Smooth muscle cell (in vitro differentiated cells): ENCODE measurements around the gene NOX3. TPM values are rescaled to one million over a fixed set of nuclear protein-coding genes. Genes with fewer than 3 reads are reported as not detected.

Experiments
- DNase-seq: peaks from one replicate; lab custom pipeline; 2025; ENCODE audit not compliant: unreplicated experiment; lab: John Stamatoyannopoulos, UW
- H2AFZ ChIP-seq: fragments of 200-600 bp; sonication (generic); 2 replicates; pipeline ENCODE4 v1.6.0; 2016; ENCODE audit warnings: antibody characterized with exemption, low read depth, mild to moderate bottlenecking
- H3F3A ChIP-seq: fragments of 200-600 bp; sonication (generic); 2 replicates; pipeline ENCODE4 v1.6.0; 2017; ENCODE audit warnings: antibody characterized with exemption, low read depth
- H3K27ac ChIP-seq: fragments of 200-600 bp; sonication (generic); 2 replicates; pipeline ENCODE4 v1.5.1; 2016; ENCODE audit warnings: low read depth, mild to moderate bottlenecking
- H3K27me3 ChIP-seq: fragments of 200-600 bp; sonication (generic); 2 replicates; pipeline ENCODE4 v1.6.1; 2016; ENCODE audit warnings: low read depth, mild to moderate bottlenecking
- H3K36me3 ChIP-seq: fragments of 200-600 bp; sonication (generic); 2 replicates; pipeline ENCODE4 v1.5.1; 2016; ENCODE audit warnings: low read depth
- H3K4me1 ChIP-seq: fragments of 200-600 bp; sonication (generic); 2 replicates; pipeline ENCODE4 v1.5.1; 2016; ENCODE audit warnings: low read depth
- H3K4me2 ChIP-seq: fragments of 200-600 bp; sonication (generic); 2 replicates; pipeline ENCODE4 v1.6.0; 2016; ENCODE audit warnings: mild to moderate bottlenecking
- H3K4me3 ChIP-seq: fragments of 200-600 bp; sonication (generic); 2 replicates; pipeline ENCODE4 v1.5.1; 2016; ENCODE audit warnings: mild to moderate bottlenecking
- H3K79me2 ChIP-seq: fragments of 200-600 bp; sonication (generic); 2 replicates; pipeline ENCODE4 v1.6.0; 2016; ENCODE audit warnings: low read depth, mild to moderate bottlenecking
- H3K9ac ChIP-seq: fragments of 200-600 bp; sonication (generic); 2 replicates; pipeline ENCODE4 v1.6.0; 2016; ENCODE audit warnings: low read depth
- H3K9me3 ChIP-seq: fragments of 200-600 bp; sonication (generic); replicated peaks from 2 replicates; pipeline ENCODE4 v1.5.1; 2016; ENCODE audit warnings: low read depth
- H4K20me1 ChIP-seq: fragments of 200-600 bp; sonication (generic); 2 replicates; pipeline ENCODE4 v1.6.0; 2016; ENCODE audit warnings: low read depth
- WGBS: methylation state at CpG from one replicate; pipeline ENCODE4 v1.1.7; 2016; ENCODE audit warnings: low lambda C conversion rate; 5-methylcytosine and 5-hydroxymethylcytosine counted together
- polyA plus RNA-seq: library from polyadenylated mRNA; unstranded; fragments of >200 nt; fragmentation: Nextera tagmentation; extraction: Ambion mirVana; gene quantifications from 2 replicates; pipeline ENCODE4 v1.2.1, GENCODE V29; 2016
- total RNA-seq: library from RNA; depleted of rRNA; stranded (reverse); fragments of >200 nt; gene quantifications from 2 replicates; pipeline ENCODE4 v1.2.3, GENCODE V29; 2014
- TF ChIP-seq, protein P1 (sequence below): fragments of 200-600 bp; sonication (generic); IDR thresholded peaks from 2 replicates; pipeline ENCODE4 v1.5.1; 2017; ENCODE audit warnings: borderline replicate concordance, mild to moderate bottlenecking, antibody characterized with exemption; ENCODE audit not compliant: insufficient read depth, poor library complexity, severe bottlenecking

NOX3 gene
- total and polyA plus RNA-seq, 2 experiments from 2014 or later = not detected

DNA sequence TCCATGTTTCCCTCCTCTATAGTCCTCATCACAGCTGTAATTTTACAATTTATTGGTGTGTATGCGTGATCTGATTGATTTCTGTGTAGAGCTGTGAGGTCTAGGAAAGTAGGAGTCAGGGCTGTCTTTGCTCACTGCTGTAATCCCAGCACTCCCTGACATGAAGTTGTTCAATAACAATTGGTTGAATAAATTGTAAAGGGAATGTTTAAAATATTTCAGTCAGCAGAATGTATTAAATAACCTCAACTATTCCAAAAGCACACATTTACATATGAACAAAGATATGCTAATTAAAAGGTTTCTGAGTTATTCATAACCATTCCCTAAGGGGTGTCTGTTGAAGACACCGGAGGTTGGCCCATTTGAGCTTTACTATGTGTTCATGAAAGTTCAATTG lies 31.5 kb downstream of the NOX3 start:
- peaks cover 4% of the 10 kb centered on the region for H3K4me1 ChIP-seq
- no peaks in the 10 kb centered on the region for H3K27me3 ChIP-seq
- H3K79me2 ChIP-seq = no peaks in the 10 kb centered on the region
- DNase-seq = no peak
- TF ChIP-seq, protein P1, sequence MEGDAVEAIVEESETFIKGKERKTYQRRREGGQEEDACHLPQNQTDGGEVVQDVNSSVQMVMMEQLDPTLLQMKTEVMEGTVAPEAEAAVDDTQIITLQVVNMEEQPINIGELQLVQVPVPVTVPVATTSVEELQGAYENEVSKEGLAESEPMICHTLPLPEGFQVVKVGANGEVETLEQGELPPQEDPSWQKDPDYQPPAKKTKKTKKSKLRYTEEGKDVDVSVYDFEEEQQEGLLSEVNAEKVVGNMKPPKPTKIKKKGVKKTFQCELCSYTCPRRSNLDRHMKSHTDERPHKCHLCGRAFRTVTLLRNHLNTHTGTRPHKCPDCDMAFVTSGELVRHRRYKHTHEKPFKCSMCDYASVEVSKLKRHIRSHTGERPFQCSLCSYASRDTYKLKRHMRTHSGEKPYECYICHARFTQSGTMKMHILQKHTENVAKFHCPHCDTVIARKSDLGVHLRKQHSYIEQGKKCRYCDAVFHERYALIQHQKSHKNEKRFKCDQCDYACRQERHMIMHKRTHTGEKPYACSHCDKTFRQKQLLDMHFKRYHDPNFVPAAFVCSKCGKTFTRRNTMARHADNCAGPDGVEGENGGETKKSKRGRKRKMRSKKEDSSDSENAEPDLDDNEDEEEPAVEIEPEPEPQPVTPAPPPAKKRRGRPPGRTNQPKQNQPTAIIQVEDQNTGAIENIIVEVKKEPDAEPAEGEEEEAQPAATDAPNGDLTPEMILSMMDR = no peak
- H3K9me3 ChIP-seq = no peaks in the 10 kb centered on the region
- no peak overlapping the region for H3K9ac ChIP-seq
- no peak overlapping the region for H3K4me3 ChIP-seq
- H2AFZ ChIP-seq = no peak overlapping the region
- no peaks in the 10 kb centered on the region for H3K36me3 ChIP-seq
- H3K27ac ChIP-seq = no peak overlapping the region
- WGBS = 99% methylated on average over 2 of the region's 2 CpGs
- H3K4me2 ChIP-seq = no peak overlapping the region
- no peaks in the 10 kb centered on the region for H3F3A ChIP-seq
- H4K20me1 ChIP-seq = no peaks in the 10 kb centered on the region

- H3K9me3 ChIP-seq = no peaks in the 10 kb centered on the region
- H3K27ac ChIP-seq = no peak overlapping the region
- no peak overlapping the region for H3K9ac ChIP-seq
- H3K4me3 ChIP-seq = no peak overlapping the region
- TF ChIP-seq, protein P1 = no peak
- 96% methylated on average over 10 of the region's 10 CpGs for WGBS
- H3K27me3 ChIP-seq = no peaks in the 10 kb centered on the region
- no peak overlapping the region for H3K4me2 ChIP-seq
- H3F3A ChIP-seq = no peaks in the 10 kb centered on the region
- H2AFZ ChIP-seq = no peak overlapping the region
- H3K79me2 ChIP-seq = no peaks in the 10 kb centered on the region
- no peaks in the 10 kb centered on the region for H4K20me1 ChIP-seq
- DNase-seq = no peak
- H3K36me3 ChIP-seq = no peaks in the 10 kb centered on the region
- H3K4me1 ChIP-seq = peaks cover 17% of the 10 kb centered on the region
These were observed 33.0 kb downstream of the NOX3 start for GRCh38 chr6:155422635-155423034.

GRCh38 chr6:155420492-155420891 lies 35.1 kb downstream of the NOX3 start:
- no peaks in the 10 kb centered on the region for H4K20me1 ChIP-seq
- 96% methylated on average over 2 of the region's 2 CpGs for WGBS
- no peaks in the 10 kb centered on the region for H3K79me2 ChIP-seq
- H3K27ac ChIP-seq = no peak overlapping the region
- TF ChIP-seq, protein P1 = no peak
- DNase-seq = no peak
- H3K4me3 ChIP-seq = no peak overlapping the region
- H2AFZ ChIP-seq = no peak overlapping the region
- no peaks in the 10 kb centered on the region for H3F3A ChIP-seq
- H3K9ac ChIP-seq = no peak overlapping the region
- H3K9me3 ChIP-seq = no peaks in the 10 kb centered on the region
- H3K4me1 ChIP-seq = peaks cover 17% of the 10 kb centered on the region
- no peaks in the 10 kb centered on the region for H3K36me3 ChIP-seq
- H3K27me3 ChIP-seq = no peaks in the 10 kb centered on the region
- no peak overlapping the region for H3K4me2 ChIP-seq

DNA sequence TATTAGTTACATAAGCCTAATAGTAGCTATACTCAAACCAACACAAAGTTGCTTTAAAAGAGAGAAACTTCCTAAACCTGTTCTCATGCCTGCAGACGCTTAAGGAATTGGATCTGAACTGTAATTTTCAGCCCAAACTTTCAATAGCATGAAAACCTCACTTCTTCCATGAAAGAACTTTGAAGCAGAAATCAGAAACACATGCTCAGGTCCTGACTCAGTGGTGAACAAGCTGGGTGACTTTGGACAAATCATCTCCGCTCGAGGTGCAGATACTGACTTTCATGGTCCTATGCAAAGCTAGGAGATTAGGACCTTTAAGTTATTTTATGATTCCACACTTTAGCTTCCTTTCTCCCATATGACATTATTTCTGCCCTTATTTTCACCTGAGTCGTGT lies 36.5 kb downstream of the NOX3 start:
- 60% methylated on average over 4 of the region's 4 CpGs for WGBS
- Histone ChIP-seq H3K27ac (peak overlapping the region; percentile 52), H3K9me3 (no peaks in the 10 kb centered on the region), H3K4me1 (peaks cover 17% of the 10 kb centered on the region), H3K27me3 (no peaks in the 10 kb centered on the region), H3K36me3 (no peaks in the 10 kb centered on the region), H4K20me1 (no peaks in the 10 kb centered on the region), H3K79me2 (no peaks in the 10 kb centered on the region), H3K9ac (no peak overlapping the region), H3K4me3 (no peak overlapping the region), H3F3A (no peaks in the 10 kb centered on the region), H3K4me2 (peak overlapping the region; percentile 62), H2AFZ (peak overlapping the region; percentile 38)
- DNase-seq = no peak
- TF ChIP-seq, protein P1 = no peak
